NOMO-1 (cell line): ENCODE measurements around the gene CEP19.
A peak's percentile ranks its signal among the peaks of the same experiment; 100 is the strongest.
"Not testable (repeated sequence)": the region's sequence is repeated elsewhere in the genome, so short reads cannot be mapped to it uniquely, and the experiment has no call there.

Source experiments
- DNase-seq, 2 experiments: peaks; one replicate each; lab custom pipeline; 2025; ENCODE audit not compliant: unreplicated experiment in 2 of 2; lab: John Stamatoyannopoulos, UW

Gene CEP19, protein sequence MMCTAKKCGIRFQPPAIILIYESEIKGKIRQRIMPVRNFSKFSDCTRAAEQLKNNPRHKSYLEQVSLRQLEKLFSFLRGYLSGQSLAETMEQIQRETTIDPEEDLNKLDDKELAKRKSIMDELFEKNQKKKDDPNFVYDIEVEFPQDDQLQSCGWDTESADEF

DNA sequence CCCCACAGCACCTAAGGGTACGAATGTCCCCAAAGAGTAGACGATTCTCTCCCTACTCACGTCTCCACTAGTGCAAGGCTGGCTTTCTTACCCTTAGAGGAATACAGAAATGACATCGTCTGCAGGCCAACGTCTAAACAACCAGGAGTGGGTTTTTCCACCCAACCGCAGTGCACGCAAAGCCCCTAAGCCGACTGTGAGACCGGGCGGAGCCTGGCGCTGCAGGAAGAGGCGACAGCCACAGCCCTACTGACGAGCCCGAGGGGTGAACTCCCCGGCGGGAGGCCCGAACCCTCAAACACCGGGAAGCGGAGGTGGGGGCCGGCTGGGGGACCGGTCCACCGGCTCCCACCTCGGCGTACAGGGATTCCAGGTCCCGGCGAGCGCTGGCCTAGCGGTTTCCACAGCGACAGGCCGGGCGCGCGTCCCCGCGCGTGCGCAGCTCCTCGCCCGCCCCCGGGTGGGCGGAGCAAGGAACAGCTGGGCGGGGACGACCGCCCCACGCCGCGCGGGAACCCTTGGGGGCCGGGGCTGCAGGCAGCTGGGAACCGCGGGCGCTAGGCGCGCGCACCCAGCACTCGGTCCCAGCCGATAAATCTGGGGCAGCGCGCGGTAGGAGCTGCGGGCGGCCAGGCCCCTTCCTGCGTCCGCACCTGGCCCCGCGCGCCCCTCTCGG, at the start of gene CEP19, which contains the start of gene PIGX:
Gene CEP19 (minus strand): TSS at position 413 of the 676 bp plus-strand sequence. CDS start 3,593 bp downstream, outside the sequence.
Gene PIGX (plus strand): TSS at position 540 of the 676 bp plus-strand sequence.
- peak; percentile 88 to 92 for DNase-seq

- DNase-seq = no peak
Observed at GRCh38 chr3:196757876-196758739, 46.1 kb upstream of the CEP19 start.

DNA sequence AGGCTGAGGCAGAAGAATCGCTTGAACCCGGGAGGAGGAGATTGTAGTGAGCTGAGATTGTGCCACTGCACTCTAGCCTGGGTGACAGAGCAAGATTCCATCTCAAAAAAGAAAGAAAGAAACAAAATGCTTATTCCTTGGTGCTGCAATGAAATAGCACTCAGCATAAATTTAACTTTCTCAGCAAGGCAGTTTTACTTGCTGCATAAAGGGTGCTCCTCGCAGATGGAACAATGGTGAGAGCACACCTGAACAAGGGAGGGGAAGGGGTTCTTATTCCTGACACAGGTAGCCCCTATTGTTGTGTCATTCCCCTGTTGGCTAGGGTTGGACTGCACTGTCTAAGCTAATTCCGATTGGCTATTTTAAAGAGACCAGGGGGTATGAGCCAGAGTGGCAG, 44.7 kb upstream of the CEP19 start:
- no peak for DNase-seq

DNA sequence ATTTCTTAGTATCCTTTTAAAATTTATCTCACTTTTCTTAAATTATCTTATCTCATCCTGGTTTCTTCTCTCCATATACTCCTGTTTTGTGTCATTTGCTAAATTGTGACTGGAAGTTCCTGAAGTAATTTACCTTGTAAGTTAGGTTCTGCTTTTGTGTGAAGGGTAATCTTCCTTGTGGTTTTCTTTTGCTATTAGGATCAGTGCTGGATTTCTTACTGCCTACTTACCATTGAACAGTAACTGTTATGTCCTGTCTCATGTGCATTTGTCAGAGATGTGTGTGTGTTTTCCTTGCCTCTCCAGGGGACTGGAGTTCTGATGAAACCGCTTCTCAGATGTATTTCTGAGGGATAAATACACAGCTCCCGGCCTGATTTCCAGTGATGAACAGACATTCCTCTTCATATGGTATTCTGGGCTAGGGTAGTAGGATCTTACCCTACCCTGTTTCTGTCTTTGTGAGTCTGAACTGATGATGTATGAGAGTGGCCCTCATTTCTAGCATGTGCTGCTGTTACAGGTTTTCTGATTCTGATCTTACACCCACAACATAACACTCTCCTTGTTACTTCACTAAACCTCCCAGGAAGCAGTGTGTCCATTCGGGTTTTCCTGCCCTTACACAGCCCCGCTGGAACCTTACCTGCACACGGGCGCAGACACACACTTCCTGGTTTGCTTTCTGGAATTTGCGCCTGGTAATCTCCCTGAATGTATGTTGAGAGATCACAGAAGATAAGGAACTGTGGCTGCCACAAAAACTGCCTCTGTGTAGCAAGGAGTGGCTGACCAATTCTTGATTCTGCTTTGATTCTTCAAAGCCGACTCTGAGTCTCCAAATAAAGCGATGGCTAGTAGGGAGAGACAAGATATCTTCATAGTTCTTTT, 42.3 kb upstream of the CEP19 start:
- DNase-seq = no peak

DNA sequence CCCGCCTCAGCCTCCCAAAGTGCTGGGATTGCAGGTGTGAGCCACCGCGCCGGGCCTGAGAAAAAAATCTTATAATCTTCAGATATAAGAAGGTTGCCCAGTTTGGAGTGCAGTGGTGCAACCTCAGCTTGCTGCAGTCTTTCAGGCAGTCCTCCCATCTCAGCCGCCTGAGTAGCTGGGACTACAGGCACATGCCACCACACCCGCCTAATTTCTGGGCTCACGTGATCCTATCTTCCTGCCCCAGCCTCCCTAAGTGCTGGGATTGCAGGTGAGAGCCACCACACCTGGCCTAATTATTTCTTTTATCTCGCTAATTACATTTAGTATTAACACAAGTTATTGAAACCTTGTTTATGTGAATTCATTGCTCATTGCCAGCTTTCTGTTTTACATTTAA, 41.2 kb upstream of the CEP19 start:
- no peak for DNase-seq

DNA sequence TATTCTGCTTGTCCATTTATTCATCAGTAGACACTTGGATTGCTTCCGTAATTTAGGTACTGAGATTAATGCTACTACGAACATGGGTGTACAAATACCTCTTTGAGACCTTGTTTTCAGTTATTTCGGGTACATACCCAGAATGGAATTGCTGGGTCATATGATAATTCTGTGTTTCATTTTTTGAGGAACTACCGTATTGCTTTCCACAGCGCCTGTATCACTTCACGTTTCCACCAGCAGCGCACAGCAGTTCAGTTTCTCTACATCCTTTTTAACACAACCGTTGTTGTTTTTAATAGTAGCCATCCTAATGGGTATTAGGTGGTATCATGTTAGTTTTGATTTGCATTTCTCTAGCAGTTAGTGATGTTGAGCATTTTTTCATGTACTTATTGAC, 37.1 kb upstream of the CEP19 start:
- DNase-seq = peak; percentile 23 to 75

DNA sequence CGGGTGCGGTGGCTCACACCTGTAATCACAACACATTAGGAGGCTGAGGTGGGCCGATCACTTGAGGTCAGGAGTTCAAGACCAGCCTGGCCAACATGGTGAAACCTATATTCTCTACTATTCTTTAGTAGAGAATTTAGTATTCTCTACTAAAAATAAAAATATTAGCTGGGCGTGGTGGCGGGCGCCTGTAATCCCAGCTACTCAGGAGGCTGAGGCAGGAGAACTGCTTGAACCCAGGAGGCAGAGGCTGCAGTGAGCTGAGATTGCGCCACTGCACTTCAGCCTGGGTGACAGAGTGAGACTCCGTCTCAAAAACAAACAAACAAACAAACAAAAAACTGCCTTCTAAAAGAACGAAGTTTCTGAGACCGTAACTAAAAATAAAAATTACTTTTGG, 31.5 kb upstream of the CEP19 start:
- not testable (repeated sequence) for DNase-seq

GRCh38 chr3:196741249-196741889, 29.3 kb upstream of the CEP19 start:
- peak in 1 of 2 experiments; percentile 44 for DNase-seq

- DNase-seq = peak in 1 of 2 experiments; percentile 45
Observed at GRCh38 chr3:196740481-196741248, 28.6 kb upstream of the CEP19 start.

DNA sequence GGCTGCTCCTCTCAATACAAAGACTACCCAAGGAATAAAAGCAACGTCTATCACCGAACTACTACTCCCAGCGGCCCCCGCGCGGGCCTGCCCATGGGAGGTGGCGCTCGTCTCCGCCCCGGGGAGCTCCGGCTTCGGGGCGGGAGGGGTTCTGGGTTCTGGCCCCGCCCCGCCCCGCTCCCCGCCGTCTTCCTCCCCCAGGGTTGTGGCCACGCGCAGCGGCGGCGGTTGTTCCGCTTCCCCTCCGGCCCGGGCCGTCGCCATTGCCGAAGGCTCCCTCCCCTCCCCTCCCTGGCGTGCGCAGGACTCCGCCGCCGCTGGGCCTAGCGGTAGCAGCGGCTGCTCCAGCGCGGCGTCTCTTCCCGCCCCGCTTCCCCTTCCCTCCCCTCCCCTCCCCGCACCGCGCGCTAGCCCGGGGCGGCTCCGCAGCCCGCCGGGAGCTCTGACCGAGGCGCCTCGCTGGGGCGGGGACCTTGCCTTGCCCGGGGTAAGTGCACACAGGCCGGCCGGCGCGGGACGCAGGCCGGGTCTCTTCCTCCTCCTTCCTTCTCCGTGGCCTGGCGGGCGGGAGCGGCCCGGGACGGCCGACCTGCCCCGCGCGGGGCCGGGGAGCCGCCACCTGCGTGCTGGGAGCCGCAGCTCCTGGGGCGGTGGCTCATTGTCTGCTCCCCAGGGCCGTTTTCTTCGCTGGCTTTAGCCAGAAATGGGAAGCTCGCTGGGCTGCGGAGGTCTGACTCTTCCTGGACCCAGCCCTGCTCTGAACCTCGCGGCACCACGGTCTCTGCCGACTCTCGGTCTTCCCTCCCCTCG, 27.8 kb upstream of the CEP19 start, which contains the start of gene PAK2:
Gene PAK2 (plus strand): TSS at position 187 of the 810 bp plus-strand sequence. CDS start 42,790 bp downstream, outside the sequence.
- peak; percentile 96 to 98 for DNase-seq

- no peak for DNase-seq
Observed at GRCh38 chr3:196737655-196738054, 25.6 kb upstream of the CEP19 start.

DNA sequence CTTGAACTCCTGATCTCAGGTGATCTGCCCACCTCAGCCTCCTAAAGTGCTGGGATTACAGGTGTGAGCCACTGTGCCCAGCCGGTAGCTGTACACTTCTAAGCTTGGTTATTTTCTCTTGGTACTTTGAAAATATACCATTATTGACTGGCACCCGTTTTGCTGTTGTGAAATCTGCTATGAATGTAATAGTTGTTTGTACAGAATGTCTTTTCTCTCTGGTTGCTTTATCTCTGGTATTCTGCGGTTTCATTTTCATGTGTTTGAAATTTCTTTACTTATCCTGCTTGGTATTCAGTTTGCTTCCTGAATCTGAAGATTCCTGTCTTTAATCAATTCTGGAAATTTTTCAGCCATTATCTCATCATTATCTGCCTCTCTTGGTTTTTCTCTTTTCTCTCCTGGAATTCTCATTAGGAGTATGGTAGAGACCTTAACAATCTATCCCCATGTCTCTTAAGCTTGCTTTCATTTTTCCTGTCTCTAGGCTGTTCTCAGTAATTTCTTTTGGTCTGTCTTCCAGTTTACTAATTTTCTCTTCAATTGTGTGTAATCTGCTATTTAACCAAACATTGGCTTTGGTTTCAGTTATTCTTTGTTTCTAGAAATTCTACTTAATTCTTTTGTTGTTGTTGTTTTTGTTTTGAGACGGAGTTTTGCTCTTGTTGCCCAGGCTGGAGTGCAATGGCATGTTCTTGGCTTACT, 24.8 kb upstream of the CEP19 start:
- DNase-seq = no peak

- DNase-seq = no peak
Observed at GRCh38 chr3:196735751-196736150, 23.7 kb upstream of the CEP19 start.

GRCh38 chr3:196726788-196727675, 15.0 kb upstream of the CEP19 start:
- DNase-seq = no peak

DNA sequence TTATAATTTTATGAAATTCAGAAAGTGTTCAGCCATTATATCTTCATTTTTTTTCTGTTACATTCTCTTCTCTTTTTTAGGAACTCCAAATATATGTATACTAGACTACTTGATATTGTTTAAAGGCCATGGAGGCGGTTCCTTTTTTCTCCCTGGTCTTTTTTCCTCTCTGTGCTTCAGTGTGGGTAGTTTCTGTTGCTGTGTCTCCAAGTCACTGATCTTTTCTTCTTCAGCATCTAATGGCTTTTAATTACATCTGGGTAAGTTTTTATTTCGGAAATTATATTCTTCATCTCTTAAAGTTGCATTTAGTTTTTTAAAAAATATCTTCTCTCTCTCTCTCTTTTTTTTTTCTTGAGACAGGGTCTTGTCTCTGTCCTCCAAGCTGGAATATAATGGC, 9.0 kb upstream of the CEP19 start:
- DNase-seq = no peak

- not testable (repeated sequence) for DNase-seq
Observed at GRCh38 chr3:196717162-196717561, 5.1 kb upstream of the CEP19 start.
